ENCODE data around the gene CROCC2.

- no peak for TF ChIP-seq POLR2A (IDR thresholded peaks at IDR 0.05; ENCODE audit: low read depth, low read length)
- no peak for TF ChIP-seq POLR2AphosphoS5 (IDR thresholded peaks at IDR 0.05; ENCODE audit: low read depth, low read length)
Observed at GRCh38 chr2:240962300-240963064, 56.3 kb downstream of the CROCC2 start.

Data from GM12892 (cell line).